ENCODE data around the gene SSC5D. TPM values are rescaled to one million over a fixed set of nuclear protein-coding genes. Genes with fewer than 3 reads are reported as not detected.
"Not testable (repeated sequence)": the region's sequence is repeated elsewhere in the genome, so short reads cannot be mapped to it uniquely, and the experiment has no call there.

The SSC5D gene
- polyA plus RNA-seq, 6 donors from 2014 or later, result 0.05 to 0.11 (median 0.09) TPM; not detected in 2

- H3K27me3 Mint-ChIP-seq, result peaks cover 34 to 47% (median 39%) of the 10 kb centered on the region in 3 donors
- no peak overlapping the region for H3K27ac Mint-ChIP-seq
- H3K4me1 Mint-ChIP-seq, result peaks cover 7 to 23% (median 19%) of the 10 kb centered on the region in 3 donors
- DNase-seq (no peak), ATAC-seq (ENCODE audit: low read depth in 2 of 2) (peak; percentile 8 to 12)
- peaks cover 0 to 8% of the 10 kb centered on the region in 2 donors for H3K36me3 Mint-ChIP-seq
- no peak overlapping the region for H3K4me3 Mint-ChIP-seq
- H3K9me3 Mint-ChIP-seq, result no peaks in the 10 kb centered on the region
These were observed 40.6 kb upstream of the SSC5D start for GRCh38 chr19:55447421-55448174.

GRCh38 chr19:55448175-55448490 is 40.1 kb upstream of the SSC5D start:
- not testable (repeated sequence) for H3K9me3 Mint-ChIP-seq; H3K4me3 Mint-ChIP-seq; DNase-seq; ATAC-seq (ENCODE audit: low read depth in 2 of 2); H3K36me3 Mint-ChIP-seq; H3K27ac Mint-ChIP-seq
- peaks cover 31 to 45% (median 40%) of the 10 kb centered on the region in 3 donors for H3K27me3 Mint-ChIP-seq
- peaks cover 7 to 20% (median 14%) of the 10 kb centered on the region in 3 donors for H3K4me1 Mint-ChIP-seq

DNA sequence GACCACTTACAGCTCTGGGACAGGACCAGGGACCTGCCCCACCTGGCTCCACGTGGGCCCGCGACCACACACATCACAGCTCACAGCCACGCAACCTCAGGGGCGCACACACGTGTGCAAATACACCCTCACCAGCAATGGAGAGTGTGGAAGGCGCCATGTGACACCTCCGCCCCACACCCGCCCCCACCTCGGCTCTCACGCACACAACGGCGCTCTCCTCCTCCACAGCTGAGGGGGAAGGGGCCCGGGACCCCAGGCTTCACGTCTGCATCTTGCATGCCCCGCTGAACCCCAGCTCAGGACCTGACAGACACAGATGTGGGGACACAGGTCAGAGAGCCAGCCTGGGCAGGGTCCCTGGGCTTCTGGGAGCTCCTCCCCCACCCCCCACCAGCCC is 38.8 kb upstream of the SSC5D start:
- no peak for ATAC-seq (ENCODE audit: low read depth in 2 of 2)
- Mint-ChIP-seq H3K36me3 (peaks cover 5 to 22% of the 10 kb centered on the region in 2 donors), H3K4me3 (peak overlapping the region in 1 of 8 donors; percentile 29), H3K9me3 (peaks cover 0 to 3% (median 0%) of the 10 kb centered on the region in 7 donors), H3K27me3 (peaks cover 31 to 45% (median 34%) of the 10 kb centered on the region in 3 donors), H3K4me1 (peaks cover 7 to 25% (median 16%) of the 10 kb centered on the region in 3 donors), H3K27ac (no peak overlapping the region)
- DNase-seq, result no peak

GRCh38 chr19:55451163-55451964 is 36.9 kb upstream of the SSC5D start:
- Mint-ChIP-seq H3K4me3 (peak overlapping the region; percentile 41 to 86 (median 84)), H3K27me3 (peaks cover 19 to 36% (median 21%) of the 10 kb centered on the region in 3 donors), H3K27ac (peak overlapping the region in 2 of 6 donors; percentile 80 to 86), H3K36me3 (peaks cover 5 to 33% of the 10 kb centered on the region in 2 donors), H3K4me1 (peaks cover 7 to 32% (median 15%) of the 10 kb centered on the region in 3 donors), H3K9me3 (peaks cover 0 to 3% (median 0%) of the 10 kb centered on the region in 7 donors)
- ATAC-seq (ENCODE audit: low read depth in 2 of 2), result peak; percentile 59 to 61
- DNase-seq, result no peak

GRCh38 chr19:55451965-55452748 is 36.1 kb upstream of the SSC5D start:
- peaks cover 19 to 36% (median 21%) of the 10 kb centered on the region in 3 donors for H3K27me3 Mint-ChIP-seq
- peaks cover 5 to 33% of the 10 kb centered on the region in 2 donors for H3K36me3 Mint-ChIP-seq
- H3K9me3 Mint-ChIP-seq, result peaks cover 0 to 3% (median 0%) of the 10 kb centered on the region in 7 donors
- DNase-seq (no peak), ATAC-seq (ENCODE audit: low read depth in 2 of 2) (peak; percentile 39 to 44)
- peak overlapping the region in 2 of 6 donors; percentile 80 to 95 for H3K27ac Mint-ChIP-seq
- peak overlapping the region; percentile 15 to 84 (median 81) for H3K4me3 Mint-ChIP-seq
- H3K4me1 Mint-ChIP-seq, result peaks cover 7 to 32% (median 15%) of the 10 kb centered on the region in 3 donors

GRCh38 chr19:55452749-55453346 is 35.4 kb upstream of the SSC5D start:
- peaks cover 0 to 3% (median 0%) of the 10 kb centered on the region in 7 donors for H3K9me3 Mint-ChIP-seq
- H3K27me3 Mint-ChIP-seq, result peaks cover 19 to 36% (median 21%) of the 10 kb centered on the region in 3 donors
- DNase-seq (no peak), ATAC-seq (ENCODE audit: low read depth in 2 of 2) (peak; percentile 10 to 17)
- peak overlapping the region in 1 of 6 donors; percentile 53 for H3K27ac Mint-ChIP-seq
- peaks cover 7 to 32% (median 15%) of the 10 kb centered on the region in 3 donors for H3K4me1 Mint-ChIP-seq
- peak overlapping the region in 6 of 8 donors; percentile 18 to 84 (median 52) for H3K4me3 Mint-ChIP-seq
- H3K36me3 Mint-ChIP-seq, result peaks cover 5 to 33% of the 10 kb centered on the region in 2 donors

DNA sequence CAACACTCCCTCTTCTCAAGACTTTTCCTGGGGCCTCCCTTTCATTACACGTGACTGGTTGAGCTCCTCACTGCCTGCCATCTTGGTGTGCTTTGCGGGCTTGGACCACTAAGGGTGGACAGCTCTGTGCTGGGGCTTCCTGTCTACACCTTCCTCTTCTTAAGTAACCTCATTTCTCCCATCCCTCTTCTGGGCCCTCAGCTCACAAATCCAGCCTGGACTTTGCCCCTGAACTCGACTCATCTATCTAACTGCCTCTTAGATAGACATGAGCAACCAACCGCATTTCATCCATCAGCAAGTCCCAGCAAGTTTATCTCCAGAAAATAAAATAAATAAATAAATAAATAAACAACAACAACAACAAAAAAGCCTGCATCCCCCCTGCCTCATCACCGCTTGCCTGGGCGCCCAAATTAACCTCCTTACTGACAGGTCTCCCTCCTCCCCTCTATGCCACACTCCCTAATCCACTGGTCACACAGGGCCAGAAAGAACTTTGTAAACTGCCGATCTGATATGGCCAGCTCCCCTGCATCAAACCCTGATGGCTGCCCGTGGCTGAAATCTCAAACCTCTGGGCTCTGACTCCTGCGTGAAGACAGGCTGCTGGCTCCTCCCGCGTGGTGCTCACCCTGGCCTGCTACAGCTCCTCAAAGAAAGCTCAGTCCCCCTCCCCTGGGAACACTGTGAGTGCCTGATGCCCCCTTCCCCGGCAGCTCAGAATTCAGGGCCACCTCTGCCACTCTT is 34.5 kb upstream of the SSC5D start:
- Mint-ChIP-seq H3K4me3 (peak overlapping the region; percentile 12 to 85 (median 54)), H3K27me3 (peaks cover 19 to 36% (median 21%) of the 10 kb centered on the region in 3 donors), H3K4me1 (peaks cover 7 to 32% (median 15%) of the 10 kb centered on the region in 3 donors), H3K9me3 (peaks cover 0 to 3% (median 0%) of the 10 kb centered on the region in 7 donors), H3K36me3 (peaks cover 5 to 33% of the 10 kb centered on the region in 2 donors), H3K27ac (peak overlapping the region in 4 of 6 donors; percentile 10 to 53 (median 32))
- ATAC-seq (ENCODE audit: low read depth in 2 of 2) (no peak), DNase-seq (no peak)

DNA sequence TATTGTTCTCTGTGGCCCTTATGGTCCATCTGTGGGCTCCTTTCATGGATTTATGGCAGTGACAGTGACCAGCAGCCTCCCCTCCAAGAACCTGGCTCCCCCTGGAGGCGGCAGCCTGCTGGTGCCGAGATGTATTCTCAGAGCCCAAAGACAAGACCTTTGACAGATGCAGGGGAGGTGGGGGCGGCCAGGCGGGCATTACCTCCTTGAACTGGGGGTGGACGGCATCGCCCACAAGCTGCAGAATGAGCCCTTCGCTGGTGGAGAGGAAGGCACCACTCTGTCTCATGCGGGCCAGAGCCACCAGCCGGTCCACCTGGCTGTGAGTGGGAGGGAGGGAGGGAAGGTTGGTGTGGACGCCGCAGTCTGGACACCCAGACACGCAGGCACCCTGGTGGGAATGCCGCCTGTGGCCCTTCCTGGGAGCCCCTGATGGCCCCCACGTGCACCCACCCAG is 33.4 kb upstream of the SSC5D start:
- DNase-seq (no peak), ATAC-seq (ENCODE audit: low read depth in 2 of 2) (no peak)
- Mint-ChIP-seq H3K27ac (no peak overlapping the region), H3K27me3 (peaks cover 19 to 36% (median 21%) of the 10 kb centered on the region in 3 donors), H3K36me3 (peaks cover 5 to 33% of the 10 kb centered on the region in 2 donors), H3K4me3 (peak overlapping the region in 2 of 8 donors; percentile 25 to 62), H3K4me1 (peaks cover 7 to 32% (median 19%) of the 10 kb centered on the region in 3 donors), H3K9me3 (peaks cover 0 to 3% (median 0%) of the 10 kb centered on the region in 7 donors)

- peaks cover 15 to 30% (median 21%) of the 10 kb centered on the region in 3 donors for H3K27me3 Mint-ChIP-seq
- no peak overlapping the region for H3K4me3 Mint-ChIP-seq
- DNase-seq (no peak), ATAC-seq (ENCODE audit: low read depth in 2 of 2) (no peak)
- H3K27ac Mint-ChIP-seq, result no peak overlapping the region
- peaks cover 0 to 3% (median 0%) of the 10 kb centered on the region in 7 donors for H3K9me3 Mint-ChIP-seq
- peaks cover 5 to 33% of the 10 kb centered on the region in 2 donors for H3K36me3 Mint-ChIP-seq
- H3K4me1 Mint-ChIP-seq, result peaks cover 16 to 35% (median 23%) of the 10 kb centered on the region in 3 donors
These were observed 32.5 kb upstream of the SSC5D start for GRCh38 chr19:55455576-55456235.

DNA sequence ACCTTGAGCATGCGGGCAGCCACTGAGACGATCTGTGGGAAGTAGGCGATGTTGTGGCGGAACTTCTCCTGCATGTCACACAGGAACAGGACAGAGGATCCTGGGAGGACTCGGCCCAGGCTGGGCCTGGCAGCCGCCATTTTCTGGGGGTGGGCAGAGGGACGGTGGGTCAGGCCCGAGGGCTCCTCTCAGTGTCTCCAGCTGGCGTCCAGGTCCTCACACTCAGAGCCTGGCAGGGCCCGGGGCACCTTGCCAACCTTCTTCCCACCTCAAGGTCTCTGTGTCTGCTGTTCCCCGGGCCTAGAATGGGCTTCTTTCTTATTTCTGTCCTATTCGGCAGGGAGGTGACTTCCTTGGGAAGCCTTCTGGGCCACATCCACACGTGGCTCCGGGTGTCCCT is 31.9 kb upstream of the SSC5D start:
- H3K9me3 Mint-ChIP-seq, result peaks cover 0 to 3% (median 0%) of the 10 kb centered on the region in 7 donors
- H3K27ac Mint-ChIP-seq, result peak overlapping the region in 1 of 6 donors; percentile 26
- peaks cover 5 to 32% of the 10 kb centered on the region in 2 donors for H3K36me3 Mint-ChIP-seq
- peaks cover 19 to 35% (median 24%) of the 10 kb centered on the region in 3 donors for H3K4me1 Mint-ChIP-seq
- no peak for ATAC-seq (ENCODE audit: low read depth in 2 of 2)
- no peak for DNase-seq
- peak overlapping the region in 1 of 8 donors; percentile 71 for H3K4me3 Mint-ChIP-seq
- peaks cover 11 to 25% (median 21%) of the 10 kb centered on the region in 3 donors for H3K27me3 Mint-ChIP-seq

Data from naive B cell (primary cell).